ENCODE data around the gene ZMIZ1.

Gene ZMIZ1

DNA sequence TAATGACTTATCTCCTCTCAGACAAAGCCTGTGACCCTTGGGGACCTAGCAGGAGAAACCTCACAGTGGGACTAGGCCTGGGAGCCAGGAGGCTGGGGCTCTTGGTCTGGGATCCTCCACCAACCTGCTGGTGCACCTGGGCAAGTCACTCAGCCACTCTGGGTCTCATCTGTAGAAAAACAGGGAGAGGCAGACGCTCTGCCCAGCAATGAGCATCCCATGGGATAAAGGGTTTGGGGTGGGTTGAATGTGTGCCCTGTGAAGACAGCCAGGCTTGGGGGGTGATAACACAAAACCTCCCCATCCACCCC lies 81.6 kb downstream of the ZMIZ1 start:
- no peak for DNase-seq (ENCODE audit: low spot score)

DNA sequence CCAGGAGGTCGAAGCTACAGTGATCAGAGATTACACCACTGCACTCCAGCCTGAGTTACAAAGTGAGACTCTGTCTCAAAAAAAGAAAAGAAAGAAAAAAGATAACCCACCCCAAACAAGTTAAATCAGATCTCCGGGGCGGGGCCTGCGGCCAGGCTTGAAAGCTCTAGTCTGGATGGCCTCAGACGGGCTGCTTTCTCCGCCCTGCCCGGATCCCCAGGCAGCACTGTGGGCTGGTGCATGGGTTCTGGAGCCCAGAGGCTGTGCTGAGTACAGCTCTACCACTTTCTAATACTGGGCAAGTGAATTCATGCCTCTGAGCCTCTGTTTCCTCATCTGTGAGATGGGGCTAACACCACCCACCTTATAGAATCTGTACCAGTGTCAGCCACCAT lies 83.7 kb downstream of the ZMIZ1 start:
- DNase-seq (ENCODE audit: low spot score) = no peak

DNA sequence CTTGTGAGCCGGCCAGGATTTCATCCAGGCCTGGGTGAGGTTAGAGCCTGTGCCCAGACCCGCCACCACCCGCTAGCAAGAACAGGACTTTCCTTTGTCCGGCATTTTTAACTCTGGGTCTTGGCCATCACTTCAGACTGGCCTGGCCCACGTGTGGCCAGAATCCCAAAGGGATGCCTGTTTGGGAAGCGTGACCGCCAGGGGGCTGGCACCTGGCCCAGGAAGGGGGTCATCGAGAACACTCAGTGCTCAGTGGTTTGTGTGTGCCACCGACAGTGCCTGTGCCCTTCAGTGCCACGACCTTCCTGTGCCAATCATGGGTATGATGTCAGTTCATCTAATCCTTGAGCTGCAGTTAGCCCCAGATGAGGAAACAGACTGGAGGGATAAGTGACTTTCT lies 85.0 kb downstream of the ZMIZ1 start:
- DNase-seq (ENCODE audit: low spot score) = no peak

DNA sequence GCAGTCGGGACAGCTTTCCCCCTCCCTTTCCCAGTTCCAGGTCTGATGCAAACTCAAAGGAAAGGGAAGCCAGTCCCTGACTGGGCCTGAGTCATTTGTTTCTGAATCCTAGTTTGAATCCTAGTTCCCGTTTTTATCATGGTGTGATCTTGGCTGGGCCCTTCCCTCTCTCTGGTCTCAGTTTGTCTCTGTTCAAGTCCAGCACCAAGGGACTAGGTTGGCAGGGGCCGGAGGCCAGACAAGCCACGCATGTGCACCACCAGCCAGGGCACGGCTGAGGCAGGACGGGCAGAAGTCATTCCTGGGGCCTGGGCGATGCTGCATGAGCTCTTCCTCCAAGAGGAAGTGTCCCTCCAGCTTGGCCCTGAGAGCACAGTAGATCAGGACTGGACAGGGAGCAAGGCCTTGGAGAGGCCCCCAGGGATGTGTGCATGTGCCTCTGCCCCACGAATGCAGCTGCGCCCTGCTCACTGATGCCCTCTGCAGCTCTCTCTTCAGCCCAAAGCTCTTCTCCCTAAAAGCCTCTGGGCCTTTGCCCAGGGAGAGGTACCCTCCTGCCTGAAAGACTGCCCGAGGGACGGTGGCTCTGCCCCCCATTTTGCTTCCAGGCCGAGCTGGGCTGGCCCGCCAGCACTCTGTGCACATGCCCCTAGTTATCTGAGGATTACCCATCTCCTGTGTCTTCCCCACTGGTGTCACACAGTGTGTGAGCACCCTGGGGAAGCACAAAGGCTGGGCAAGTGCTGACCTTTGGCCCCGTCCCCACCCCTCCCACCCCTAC lies 86.7 kb downstream of the ZMIZ1 start:
- no peak for DNase-seq (ENCODE audit: low spot score)

DNA sequence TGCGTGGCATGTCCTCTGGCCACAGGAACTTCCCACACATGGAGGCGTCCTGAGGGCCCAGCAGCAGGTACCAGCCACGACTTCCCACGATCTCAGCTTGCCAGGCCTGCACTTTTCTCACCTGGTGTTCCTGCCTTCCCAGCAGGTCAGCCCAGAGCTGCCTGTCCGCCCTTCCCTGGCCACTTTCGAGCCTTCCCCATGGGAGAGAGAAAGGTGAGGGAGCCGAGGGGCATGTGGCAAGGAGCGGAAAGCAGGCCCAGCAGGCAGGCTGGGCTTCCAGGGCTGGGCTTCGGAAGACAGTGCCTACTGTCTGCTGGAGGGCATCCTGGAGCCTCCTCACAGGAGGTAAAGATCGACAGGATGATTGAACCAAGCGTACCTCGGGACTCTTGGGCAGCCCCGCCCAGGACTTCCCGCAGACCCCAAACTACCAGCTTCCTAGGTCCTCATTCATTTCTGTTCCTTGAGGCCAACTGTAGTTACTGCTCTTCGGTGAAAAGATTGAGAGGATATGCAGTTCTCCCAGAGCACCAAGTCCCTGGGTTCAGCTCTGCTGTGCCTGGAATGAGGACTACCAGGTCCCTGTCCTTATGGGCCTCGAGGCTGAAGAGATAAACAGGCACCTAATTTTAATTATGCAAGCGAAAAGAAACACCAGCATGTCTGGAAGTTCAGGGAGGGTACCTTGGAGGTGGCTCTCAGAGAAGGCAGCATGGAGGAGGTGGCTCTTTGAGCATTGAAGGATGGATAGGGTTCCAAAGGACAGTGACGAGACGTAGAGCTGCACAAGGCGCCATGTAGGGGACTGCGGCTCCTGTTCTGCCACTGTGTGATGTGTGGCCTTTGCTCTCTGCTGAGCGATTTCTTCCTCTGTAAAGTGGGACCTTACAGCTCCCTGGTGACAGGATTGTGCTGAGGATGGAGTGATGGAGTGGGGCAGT lies 87.8 kb downstream of the ZMIZ1 start:
- no peak for DNase-seq (ENCODE audit: low spot score)

DNA sequence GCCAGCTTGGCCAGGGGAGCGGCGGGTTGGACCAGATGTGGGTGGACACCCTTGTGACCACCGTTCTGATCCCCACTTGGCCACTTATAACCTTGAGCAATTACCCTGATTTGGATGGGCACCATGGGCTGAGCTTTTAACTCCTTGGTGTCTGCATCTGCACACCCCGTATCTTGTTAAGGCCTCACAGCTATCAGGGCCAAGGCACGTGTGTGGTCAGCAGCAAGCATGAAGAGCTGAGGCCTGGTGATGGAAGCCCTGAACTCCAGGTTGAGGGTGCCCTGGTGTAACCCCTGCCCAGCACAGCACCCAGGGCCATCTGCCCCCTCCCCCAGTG lies 89.2 kb downstream of the ZMIZ1 start:
- no peak for DNase-seq (ENCODE audit: low spot score)

DNA sequence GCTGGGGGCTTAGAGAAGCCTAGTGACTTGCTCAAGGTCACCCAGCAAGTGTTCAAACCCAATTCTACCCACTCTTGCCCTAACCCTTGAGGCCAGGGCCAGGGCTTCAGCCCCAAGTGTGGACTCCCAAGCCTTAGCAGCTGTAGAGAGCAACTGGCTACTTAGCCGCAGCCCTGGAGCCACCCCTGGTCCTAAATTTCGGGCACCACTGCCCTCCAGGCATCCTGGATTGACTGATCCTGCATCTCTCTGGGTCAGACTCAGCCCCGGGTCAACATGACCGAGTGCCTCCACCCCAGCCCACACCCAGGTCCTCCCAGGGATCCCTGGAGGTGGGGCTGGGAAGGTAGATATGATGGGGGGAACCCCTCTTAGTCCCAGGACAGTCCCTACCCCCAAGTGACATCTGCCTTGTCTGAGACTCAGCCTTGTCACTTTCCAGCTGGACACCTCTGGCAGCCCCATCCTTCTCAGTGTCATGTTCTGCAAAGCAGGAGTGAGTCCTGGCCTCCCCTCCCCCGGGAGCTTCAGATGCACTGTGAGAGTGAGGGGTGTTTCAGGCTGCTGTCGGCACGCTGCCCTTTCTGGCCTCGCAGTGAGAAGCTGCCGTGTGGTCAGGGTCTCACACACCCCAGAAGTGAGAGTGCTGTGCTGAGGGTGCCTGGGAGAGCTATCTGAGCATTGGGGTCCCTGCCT lies 89.8 kb downstream of the ZMIZ1 start:
- no peak for DNase-seq (ENCODE audit: low spot score)

DNA sequence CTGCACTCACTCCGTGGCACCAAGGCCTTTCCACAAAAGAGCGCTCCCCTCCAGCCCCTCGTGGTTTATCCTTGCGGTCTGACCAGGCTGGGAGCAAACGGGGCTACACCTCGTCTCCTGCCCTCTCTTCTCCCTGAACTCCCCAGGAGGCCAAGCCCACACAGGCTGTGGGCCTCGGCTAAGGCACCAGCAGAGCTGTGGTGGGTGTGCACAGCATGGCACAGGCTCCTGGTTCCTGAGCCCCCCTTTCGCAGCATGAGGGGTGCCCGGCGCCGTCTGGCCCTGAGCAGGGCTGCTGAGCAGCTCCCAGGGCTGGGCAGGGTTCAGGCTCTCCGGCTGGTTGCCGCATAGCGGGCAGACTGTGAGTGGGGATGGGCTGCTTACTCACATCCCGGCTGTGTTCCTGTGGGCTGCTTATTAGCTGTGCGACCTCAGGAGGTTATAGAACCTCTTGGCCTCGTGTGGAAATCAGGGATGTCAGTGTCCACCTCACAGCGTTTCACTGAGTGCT lies 90.4 kb downstream of the ZMIZ1 start:
- no peak for DNase-seq (ENCODE audit: low spot score)

DNA sequence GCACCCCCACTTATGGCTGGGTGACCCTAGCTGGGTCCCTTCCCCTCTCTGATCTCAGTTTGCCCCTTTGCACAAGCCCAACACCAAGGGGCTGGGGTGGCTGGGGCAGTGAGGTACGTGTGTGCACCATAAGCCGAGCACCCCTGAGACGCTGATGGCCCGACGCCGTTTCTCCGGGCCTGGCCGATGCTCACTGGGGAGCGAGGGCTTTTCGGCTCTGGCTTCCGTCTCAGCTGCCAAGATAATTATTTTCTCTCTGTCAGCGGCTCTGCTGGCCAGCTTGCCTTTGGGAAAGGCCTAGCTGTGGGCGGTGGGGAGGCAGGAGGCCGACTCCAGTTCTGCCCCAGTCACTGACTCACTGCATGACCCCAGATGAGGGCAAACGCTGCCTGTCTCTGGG lies 91.0 kb downstream of the ZMIZ1 start:
- DNase-seq (ENCODE audit: low spot score) = no peak

DNA sequence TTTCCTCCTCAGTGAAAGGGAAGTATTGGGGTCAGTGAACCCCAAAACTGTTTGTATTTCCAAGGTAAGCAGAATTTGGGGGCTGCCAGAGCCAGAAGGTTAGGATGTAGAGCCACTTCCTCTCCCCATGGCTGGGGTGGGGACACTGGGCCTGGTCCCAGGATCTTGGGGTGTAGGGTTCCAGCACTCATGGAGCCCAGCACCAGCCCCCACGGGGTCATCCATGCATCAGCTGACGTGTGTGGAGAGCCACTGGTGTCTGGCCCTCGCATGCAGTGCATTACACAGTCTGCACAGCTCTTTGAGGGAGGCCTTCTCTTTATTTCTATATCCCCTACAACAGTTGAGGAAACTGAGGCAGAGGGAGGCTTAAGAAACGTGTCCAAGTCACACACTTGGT lies 91.4 kb downstream of the ZMIZ1 start:
- DNase-seq (ENCODE audit: low spot score) = no peak

DNA sequence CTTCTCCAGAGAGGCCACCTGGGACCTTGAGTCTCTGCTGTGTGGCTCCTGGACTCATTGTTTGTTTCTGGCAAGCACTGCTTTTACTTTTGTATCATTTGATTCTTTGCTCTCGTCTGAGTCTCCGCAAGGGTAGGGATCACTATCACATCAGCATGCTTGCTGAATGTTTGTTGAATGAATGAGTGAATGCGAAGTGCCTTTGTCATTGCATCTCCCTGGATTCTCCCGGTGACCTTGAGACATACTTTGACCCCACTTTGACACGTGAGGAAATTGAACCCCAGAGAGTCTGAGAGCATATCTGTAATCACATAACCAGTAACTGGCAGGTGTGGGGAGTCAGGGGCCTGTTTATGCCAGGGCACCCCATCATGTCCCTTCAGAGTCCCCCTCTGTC lies 92.8 kb downstream of the ZMIZ1 start:
- DNase-seq (ENCODE audit: low spot score) = no peak

DNA sequence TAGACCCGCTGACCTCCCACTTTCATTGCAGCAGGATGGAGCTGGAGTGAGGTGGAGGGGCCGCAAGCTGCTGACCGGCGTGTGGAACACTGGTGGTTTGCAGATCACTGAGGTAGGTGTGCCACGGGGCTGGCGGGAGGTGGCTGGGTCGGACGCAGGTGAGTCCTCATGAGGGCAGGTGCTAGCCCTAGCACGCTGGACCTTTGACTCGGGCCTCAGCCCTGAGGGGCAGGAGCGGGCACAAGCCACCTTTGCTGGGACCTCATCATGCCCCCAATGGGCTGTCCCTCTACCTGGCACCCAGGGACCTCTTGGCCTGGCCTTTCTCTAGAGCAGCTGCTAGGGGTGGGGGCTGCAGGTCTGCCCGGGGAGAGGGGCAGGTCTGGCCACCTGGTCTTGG lies 93.3 kb downstream of the ZMIZ1 start:
- no peak for DNase-seq (ENCODE audit: low spot score)

DNA sequence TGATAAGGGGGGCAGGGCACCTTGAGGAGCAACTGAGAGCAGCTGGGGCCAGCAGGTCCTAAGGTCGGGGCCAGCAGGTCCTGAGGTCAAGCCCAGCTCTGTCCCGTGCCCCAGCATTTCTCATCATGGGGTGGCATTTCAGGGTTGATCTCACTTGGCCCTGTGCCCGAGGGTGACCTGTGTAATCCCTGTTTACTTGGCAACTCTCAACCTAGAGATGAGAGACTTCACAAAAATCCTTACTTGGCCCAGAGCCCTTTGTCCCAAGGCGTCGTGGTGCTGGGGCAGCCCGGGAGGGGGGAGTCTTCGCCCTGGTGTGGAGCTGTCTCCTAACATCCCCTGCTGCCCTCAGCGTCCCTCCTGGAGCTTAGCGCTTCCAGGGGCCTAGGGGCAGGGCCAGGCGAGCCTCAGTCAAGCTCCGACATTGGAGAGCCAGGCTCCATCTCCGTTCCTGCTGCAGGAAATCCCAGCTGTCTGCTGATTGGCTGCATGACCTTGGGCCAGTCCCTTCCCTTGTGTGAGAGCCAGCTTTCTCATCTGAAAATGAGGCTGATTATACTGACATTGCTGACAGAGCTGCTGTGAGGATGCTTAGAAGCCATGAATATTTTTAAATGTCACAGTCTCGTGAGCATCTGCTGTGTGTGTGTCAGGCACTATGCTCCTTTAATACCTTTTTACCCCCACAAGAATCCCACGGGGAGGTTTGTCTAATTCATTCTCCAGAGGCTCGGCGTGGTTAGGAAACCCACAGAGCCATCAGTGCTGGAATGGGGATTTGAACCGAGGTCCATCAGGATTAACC lies 94.3 kb downstream of the ZMIZ1 start:
- peak; percentile 7 for DNase-seq (ENCODE audit: low spot score)

DNA sequence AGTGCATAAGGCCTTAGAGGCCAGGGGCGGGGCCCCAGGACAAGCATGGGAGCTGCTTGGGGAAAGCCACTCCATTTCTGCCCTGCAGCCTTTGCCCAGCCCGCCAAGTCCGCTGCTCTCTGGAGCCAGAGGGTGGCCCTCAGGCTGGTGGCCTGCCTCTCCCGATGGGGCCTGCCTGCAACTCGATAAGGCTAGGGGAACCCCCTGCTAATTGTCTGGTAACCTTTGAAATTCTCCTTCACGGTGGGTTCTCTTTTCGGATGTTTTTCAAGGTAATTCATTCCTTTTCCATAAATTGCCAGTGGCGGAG lies 94.9 kb downstream of the ZMIZ1 start:
- DNase-seq (ENCODE audit: low spot score) = no peak

DNA sequence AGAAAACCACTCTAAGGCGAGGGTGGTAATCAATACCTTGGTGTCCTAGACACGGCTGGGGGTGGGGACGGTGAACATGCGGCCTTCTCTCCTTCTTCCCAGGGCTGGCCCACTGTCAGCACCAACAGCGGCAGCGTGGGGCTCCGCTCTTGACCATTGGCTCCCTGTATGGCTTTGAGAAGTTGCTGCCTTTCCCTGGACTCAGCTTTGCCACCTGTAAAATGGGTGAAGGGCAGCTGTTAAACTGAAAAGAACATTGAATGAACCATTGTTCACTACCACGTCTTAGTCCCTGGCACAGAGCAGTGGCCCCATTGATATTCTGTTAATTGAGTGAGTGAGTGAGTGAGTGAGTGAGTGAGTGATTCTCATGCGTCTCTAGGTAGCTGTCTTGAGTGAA lies 95.3 kb downstream of the ZMIZ1 start:
- DNase-seq (ENCODE audit: low spot score) = no peak

DNA sequence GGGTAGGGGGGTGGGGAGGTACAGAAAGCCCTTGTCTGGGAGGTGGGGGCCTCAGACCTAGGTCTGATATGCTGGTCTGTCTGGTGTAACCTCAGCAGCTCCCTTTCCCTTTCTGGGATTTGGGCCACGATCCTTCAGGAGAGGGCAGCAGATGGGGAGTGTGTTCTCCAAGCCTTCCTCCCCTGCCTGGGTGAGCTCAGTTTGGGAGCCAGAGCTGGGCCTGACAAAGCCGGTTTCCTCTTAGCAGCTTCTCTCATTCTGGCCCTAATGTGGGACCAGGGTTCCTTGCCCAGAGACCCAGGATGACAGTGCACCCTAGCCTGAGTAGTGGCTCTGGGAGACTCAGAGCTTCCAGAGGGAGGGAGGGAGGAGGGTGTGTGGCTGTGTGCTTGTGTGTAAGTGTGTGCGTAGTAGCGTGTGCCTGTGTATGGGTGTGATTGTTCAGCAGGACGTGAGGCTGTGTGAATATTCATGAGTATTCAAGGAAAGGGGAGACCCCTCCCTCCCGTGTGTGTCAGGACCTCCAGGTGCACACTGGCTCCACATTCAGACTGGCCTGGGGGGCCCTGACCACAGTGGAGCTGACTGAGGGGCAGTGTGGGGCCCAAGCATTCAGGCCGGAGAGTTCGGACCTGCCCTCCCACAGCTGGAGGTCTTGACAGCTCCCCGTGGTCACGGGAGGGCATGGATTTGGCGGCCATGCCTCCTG lies 96.5 kb downstream of the ZMIZ1 start:
- no peak for DNase-seq (ENCODE audit: low spot score)

DNA sequence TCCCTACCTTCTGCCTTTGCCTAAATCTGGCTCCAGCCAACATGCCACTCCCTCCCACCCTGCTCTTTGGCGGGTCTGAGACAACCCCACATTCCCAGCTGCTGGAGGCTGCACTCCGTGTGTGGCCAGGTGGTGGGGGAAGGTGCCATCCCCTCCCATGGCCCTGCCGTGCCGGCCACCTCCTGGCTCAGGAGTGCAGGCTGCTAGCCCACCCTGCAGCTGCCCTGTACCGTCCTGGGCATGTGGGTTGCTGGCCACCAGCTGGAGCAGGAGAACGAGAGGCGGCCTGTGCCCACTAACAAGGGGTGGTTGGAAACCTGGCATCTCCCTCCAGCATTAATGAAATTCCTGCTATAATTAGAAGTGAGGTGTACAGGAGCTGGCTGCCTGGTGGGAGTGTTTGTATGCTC lies 97.6 kb downstream of the ZMIZ1 start:
- no peak for DNase-seq (ENCODE audit: low spot score)

DNA sequence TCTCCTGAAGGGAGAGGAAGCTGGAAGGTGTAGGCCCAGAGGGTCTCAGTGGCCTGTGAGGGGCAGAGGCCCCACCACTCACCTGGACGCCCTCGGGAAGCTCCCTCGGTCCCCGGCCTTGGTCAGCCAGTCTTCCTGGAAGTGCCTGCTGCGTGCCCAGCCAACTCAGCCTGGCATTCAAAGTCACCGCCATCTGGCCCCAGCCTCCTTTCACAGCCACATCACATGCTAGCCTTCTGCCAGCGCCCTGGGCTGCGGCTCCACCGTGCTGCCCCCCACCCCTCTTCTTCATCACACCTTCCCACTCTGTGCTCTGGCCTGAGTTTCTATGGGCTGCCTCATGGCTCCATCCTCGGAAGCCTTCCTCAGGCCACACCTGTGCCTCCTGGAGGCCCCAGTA lies 98.0 kb downstream of the ZMIZ1 start:
- no peak for DNase-seq (ENCODE audit: low spot score)

DNA sequence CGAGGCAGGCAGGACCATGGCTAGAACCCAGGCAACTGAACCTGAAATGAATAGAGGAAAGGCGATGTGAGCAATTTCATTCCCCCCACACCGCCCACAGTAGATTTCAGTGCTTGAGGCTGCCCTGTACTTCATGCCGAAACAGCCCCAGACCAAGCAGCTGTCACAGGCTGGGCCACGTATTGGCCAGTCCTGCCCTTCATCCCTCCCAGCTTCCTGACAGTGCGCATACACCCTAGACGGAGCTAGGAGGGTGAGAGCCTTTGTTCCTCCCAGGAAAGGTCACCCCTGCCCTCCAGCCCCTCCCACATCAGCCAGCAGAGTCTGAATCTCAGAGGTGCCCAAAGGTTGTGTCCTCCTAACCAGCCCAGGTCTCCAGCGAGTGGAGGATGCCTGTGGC lies 98.8 kb downstream of the ZMIZ1 start:
- no peak for DNase-seq (ENCODE audit: low spot score)

DNA sequence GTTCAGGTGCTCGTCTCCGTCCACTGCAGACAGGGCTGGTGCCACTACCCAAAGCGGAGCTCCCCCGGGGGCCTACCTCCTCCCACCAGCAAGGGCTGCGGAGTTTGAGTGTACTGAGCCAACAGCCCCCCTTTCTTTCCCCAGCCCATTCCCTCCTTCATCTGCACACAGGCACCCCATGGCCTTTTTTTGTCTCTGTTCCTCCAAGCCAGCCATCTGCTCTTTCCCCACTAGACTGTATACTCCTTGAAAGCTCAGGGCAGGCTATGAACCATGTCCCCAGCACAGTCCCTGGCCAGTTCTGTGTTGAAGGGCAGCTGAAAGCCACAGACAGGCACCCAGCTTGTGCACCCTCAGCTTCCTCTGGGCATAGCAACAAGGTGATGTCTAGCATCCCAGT lies 99.4 kb downstream of the ZMIZ1 start:
- no peak for DNase-seq (ENCODE audit: low spot score)

DNA sequence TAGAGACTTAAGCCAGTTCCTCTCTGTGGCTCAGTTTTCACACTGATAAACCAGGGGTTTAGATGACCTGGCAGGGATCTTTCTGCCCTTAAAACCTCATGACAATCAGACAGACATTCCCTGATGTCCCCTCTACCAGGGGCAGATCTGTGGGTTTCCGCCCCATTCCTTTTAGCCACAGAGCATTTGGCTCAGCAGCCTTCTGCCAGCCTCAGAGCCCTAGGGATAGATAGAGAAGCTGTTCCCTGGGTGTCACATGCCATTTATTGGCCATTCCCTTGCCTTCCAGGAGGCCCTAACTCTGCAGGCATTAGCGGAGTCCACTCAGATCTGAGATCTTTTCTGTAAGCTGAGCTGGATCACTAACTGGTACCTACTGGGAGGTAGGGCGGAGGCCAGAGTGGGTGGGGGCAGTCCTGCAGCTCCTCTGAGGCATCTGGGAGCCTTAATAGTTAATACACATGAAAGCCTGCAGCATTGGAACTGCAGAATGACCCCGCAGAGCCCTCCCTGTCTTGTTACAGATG lies 101.5 kb downstream of the ZMIZ1 start:
- no peak for DNase-seq (ENCODE audit: low spot score)

All from RKO (cell line).